SK-N-MC (cell line): ENCODE measurements around the gene STRN.

Source experiments
- EZH2 ChIP-seq: fragments of 200-600 bp; sonication (generic); IDR thresholded peaks from one replicate; pipeline ENCODE4 v1.6.1; 2017; ENCODE audit warnings: antibody characterized with exemption
- POLR2AphosphoS5 ChIP-seq: IDR thresholded peaks from 2 replicates; pipeline ENCODE4 v1.6.1; 2012; ENCODE audit warnings: mild to moderate bottlenecking, low read depth, low read length, borderline replicate concordance

- TF ChIP-seq EZH2 (no peak), POLR2AphosphoS5 (no peak)
These were observed 14.8 kb downstream of the STRN start for GRCh38 chr2:36951574-36951973.
